ENCODE measurements around the gene RPL5.

GRCh38 chr1:92879316-92879968, 47.6 kb downstream of the RPL5 start:
- TF ChIP-seq EZH2 (IDR thresholded peaks at IDR 0.05; ENCODE audit: borderline replicate concordance, insufficient read depth, low read depth, low read length, poor library complexity, severe bottlenecking) (no peak), CTCF (IDR thresholded peaks at IDR 0.05) (no peak)
